ENCODE data around the gene TAP1. TPM values are rescaled to one million over a fixed set of nuclear protein-coding genes. Genes with fewer than 3 reads are reported as not detected.

Gene TAP1
- total and polyA plus RNA-seq, 2 of the 4 experiments (the other 2 are of a cell fraction), result 20.1 to 27.6 TPM

DNA sequence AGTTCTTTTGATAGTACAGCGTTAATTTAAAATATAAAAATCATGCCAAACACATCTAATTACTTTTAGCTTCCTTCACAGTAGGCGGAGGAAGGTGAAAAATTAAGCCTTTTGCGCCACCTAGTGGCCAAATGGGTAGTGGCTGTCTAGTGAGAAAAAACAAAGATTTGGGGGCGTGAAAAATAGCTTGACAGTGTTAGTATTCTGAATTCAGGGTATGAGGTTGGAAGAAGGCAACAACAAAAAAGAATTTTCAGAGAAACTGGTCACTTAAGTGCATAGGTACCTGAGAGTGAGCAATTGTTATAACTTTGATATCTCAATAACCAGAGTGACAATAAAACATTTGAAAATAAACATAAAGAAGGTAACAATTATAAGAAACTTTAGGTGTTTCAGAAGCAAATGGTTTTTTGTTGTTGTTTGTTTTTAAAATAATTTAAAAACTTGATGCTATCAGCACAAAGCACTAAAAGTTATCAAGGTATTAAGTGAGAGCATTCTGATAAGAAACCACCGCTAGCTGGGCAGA, 14.8 kb upstream of the TAP1 start:
- Histone ChIP-seq H3K9me3 (ENCODE audit: control insufficient read depth, insufficient read depth, low read length) (no peaks in the 10 kb centered on the region), H3K14ac (replicated peaks; ENCODE audit: low read depth, low read length) (no peak overlapping the region), H4K91ac (ENCODE audit: insufficient read depth, low read depth, low read length) (no peak overlapping the region), H4K5ac (ENCODE audit: low read depth, low read length) (no peak overlapping the region), H3K56ac (ENCODE audit: extremely low read depth, insufficient read depth, low read length) (no peak overlapping the region), H4K20me1 (ENCODE audit: insufficient read depth, low read length) (no peaks in the 10 kb centered on the region), H3K18ac (ENCODE audit: low read depth, low read length) (no peak overlapping the region), H3K4ac (ENCODE audit: low read depth, low read length) (no peak overlapping the region), H4K8ac (ENCODE audit: low read depth in 2 of 2, low read length in 2 of 2) (no peak overlapping the region), H3K4me1 (ENCODE audit: control insufficient read depth, insufficient read depth, low read length) (no peaks in the 10 kb centered on the region), H2AFZ (replicated peaks; ENCODE audit: low read length, poor library complexity) (no peak overlapping the region), H3K9me1 (ENCODE audit: insufficient read depth, low read length) (no peaks in the 10 kb centered on the region), H3K4me3 (ENCODE audit: insufficient read depth, low read depth, low read length) (no peak overlapping the region), H3K36me3 (ENCODE audit: control insufficient read depth, insufficient read depth, low read length) (no peaks in the 10 kb centered on the region), H3K4me2 (ENCODE audit: low read depth, low read length) (no peak overlapping the region), H3K27me3 (ENCODE audit: control insufficient read depth, insufficient read depth, low read length) (peaks cover 19% of the 10 kb centered on the region), H2BK20ac (ENCODE audit: low read depth, low read length) (no peak overlapping the region), H3K23ac (ENCODE audit: low read depth, low read length) (no peak overlapping the region), H2BK5ac (ENCODE audit: low read depth, low read length, poor library complexity, severe bottlenecking) (no peak overlapping the region), H2BK15ac (ENCODE audit: low read depth, low read length) (no peak overlapping the region), H3K9ac (ENCODE audit: low read depth, low read length) (no peak overlapping the region), H2AK5ac (ENCODE audit: low read depth, low read length) (no peak overlapping the region), H3K27ac (ENCODE audit: insufficient read depth, low read length) (no peak overlapping the region), H2AK9ac (replicated peaks; ENCODE audit: low read depth, low read length, poor library complexity) (no peak overlapping the region), H3K79me1 (ENCODE audit: low read depth in 1 of 2, low read length in 2 of 2) (no peaks in the 10 kb centered on the region), H2BK120ac (ENCODE audit: low read depth, low read length) (no peak overlapping the region)
- no TSS peak for BruUV-seq (replicated peaks)
- in situ Hi-C loops (cut with MboI; ENCODE audit: low sequenced_read_pairs) (no loop called here), intact Hi-C loops (cut with micrococcal nuclease) (loop anchor here (1.0 to 10.0 kb wide), 6 partner anchors 30 to 453 kb away; partner anchors contain the start of genes HLA-DQB1 and TAP2), dilution Hi-C loops (cut with HindIII; ENCODE audit: low sequenced_read_pairs, unreplicated experiment) (no loop called here)
- DNase-seq (peak; percentile 65), ATAC-seq (ENCODE audit: low read depth) (peak; percentile 90)
- ChIA-PET POLR2A (ENCODE audit: unreplicated experiment) (interaction anchor here (0.6 to 1.6 kb wide), 4 partner anchors 11 to 104 kb away, joined by 3 to 8 read pairs (median 4); partner anchors contain the start of gene TAP2), CTCF (interaction anchor here (0.6 to 3.0 kb wide), 18 partner anchors 9 to 623 kb away, joined by 3 to 38 read pairs (median 6); partner anchors contain the start of genes PSMB9, TAP1 and TAP2)
- TF ChIP-seq SMC3 (IDR thresholded peaks at IDR 0.05; ENCODE audit: low read depth, low read length) (peak; percentile 80), FOS (IDR thresholded peaks at IDR 0.05; ENCODE audit: low read depth, low read length) (no peak), RFX5 (IDR thresholded peaks at IDR 0.05; ENCODE audit: low read depth, low read length) (no peak; the same call in 1 of the 2 replicates), CTCF (conservative IDR thresholded peaks at IDR 0.05; ENCODE audit: low read depth, low read length) (peak; percentile 94), RAD21 (IDR thresholded peaks at IDR 0.05; ENCODE audit: low read length) (peak; percentile 83)
- no CpG with 5 or more reads among the region's 5 CpGs for WGBS, 2 experiments (ENCODE audit: extremely low coverage in 2 of 2, insufficient read length in 1 of 2)
